Stimulated activated CD8-positive, alpha-beta memory T cell treated with anti-CD3 and anti-CD28 coated beads, Interleukin-4, amount 100 ng/mL, for 1 hour (primary cell): ENCODE data around the gene MOB3B.

Experiments used
- DNase-seq, 2 donors: peaks; one replicate each; pipeline ENCODE4 v3.0.0-alpha.2; 2020; ENCODE audit warnings: low read depth in 2 of 2, low spot score in 1 of 2

The MOB3B gene

GRCh38 chr9:27394154-27394825 is 135.3 kb downstream of the MOB3B start:
- no peak for DNase-seq

- DNase-seq = no peak
Observed at GRCh38 chr9:27393054-27393846, 136.4 kb downstream of the MOB3B start.

GRCh38 chr9:27392451-27392850 is 137.2 kb downstream of the MOB3B start:
- no peak for DNase-seq

- DNase-seq = no peak
Observed at GRCh38 chr9:27391040-27391895, 138.3 kb downstream of the MOB3B start.

GRCh38 chr9:27388150-27388549 is 141.5 kb downstream of the MOB3B start:
- DNase-seq = no peak

- no peak for DNase-seq
Observed at GRCh38 chr9:27387722-27388121, 141.9 kb downstream of the MOB3B start.

GRCh38 chr9:27386571-27387091 is 143.0 kb downstream of the MOB3B start:
- no peak for DNase-seq

GRCh38 chr9:27385606-27386322 is 143.8 kb downstream of the MOB3B start:
- DNase-seq = no peak

GRCh38 chr9:27384262-27385014 is 145.2 kb downstream of the MOB3B start:
- DNase-seq = no peak

- DNase-seq = no peak
Observed at GRCh38 chr9:27383524-27383923, 146.1 kb downstream of the MOB3B start.

- DNase-seq = no peak
Observed at GRCh38 chr9:27382975-27383374, 146.6 kb downstream of the MOB3B start.

- no peak for DNase-seq
Observed at GRCh38 chr9:27382308-27382707, 147.3 kb downstream of the MOB3B start.

- no peak for DNase-seq
Observed at GRCh38 chr9:27379311-27380251, 150.0 kb downstream of the MOB3B start.

- no peak for DNase-seq
Observed at GRCh38 chr9:27377811-27378456, 151.7 kb downstream of the MOB3B start.

GRCh38 chr9:27377147-27377807 is 152.3 kb downstream of the MOB3B start:
- no peak for DNase-seq

GRCh38 chr9:27373851-27374250 is 155.8 kb downstream of the MOB3B start:
- no peak for DNase-seq

- DNase-seq = no peak
Observed at GRCh38 chr9:27372615-27373014, 157.0 kb downstream of the MOB3B start.

- no peak for DNase-seq
Observed at GRCh38 chr9:27371382-27371781, 158.2 kb downstream of the MOB3B start.
